Left kidney (tissue), 2 donors: Measurements from ENCODE around the gene NDUFB10. TPM values are rescaled to one million over a fixed set of nuclear protein-coding genes. Genes with fewer than 3 reads are reported as not detected.
"Not testable (repeated sequence)": the region's sequence is repeated elsewhere in the genome, so short reads cannot be mapped to it uniquely, and the experiment has no call there.

Experiments
- DNase-seq: peaks from one replicate; pipeline ENCODE4 v3.0.0-alpha.2; 2013
- polyA plus RNA-seq: library from polyadenylated mRNA; unstranded; fragments of 120-200 nt; gene quantifications from one replicate; pipeline ENCODE4 v1.2.1, GENCODE V29; 2013; ENCODE audit not compliant: insufficient read length

Gene NDUFB10
- polyA plus RNA-seq, 1 donor = 116 TPM

DNA sequence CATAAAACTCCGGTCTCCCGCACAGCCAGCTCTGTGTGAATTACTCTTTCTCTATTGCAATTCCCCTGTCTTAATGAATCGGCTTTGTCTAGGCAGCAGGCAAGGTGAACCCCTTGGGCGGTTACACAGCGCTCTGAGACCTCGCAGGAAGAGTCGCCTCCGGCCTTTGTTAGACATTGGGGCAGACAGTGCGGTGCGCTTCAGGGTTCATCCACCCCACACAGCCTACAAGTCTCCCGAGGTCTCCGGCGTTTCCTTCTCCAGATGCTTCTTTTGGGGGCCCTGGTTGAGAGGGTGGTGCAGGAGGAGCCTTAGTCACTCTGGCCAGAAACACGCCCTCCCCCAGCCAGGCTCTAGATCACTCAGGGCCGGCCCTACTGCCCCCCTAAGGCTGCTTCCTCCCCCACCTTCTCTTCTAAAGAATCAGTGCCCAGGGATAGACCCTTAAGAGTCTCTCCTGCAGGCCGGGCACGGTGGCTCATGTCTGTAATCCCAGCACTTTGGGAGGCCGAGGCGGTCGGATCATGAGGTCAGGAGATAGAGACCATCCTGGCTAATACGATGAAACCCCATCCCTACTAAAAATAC, 14.6 kb upstream of the NDUFB10 start:
- DNase-seq = no peak

DNA sequence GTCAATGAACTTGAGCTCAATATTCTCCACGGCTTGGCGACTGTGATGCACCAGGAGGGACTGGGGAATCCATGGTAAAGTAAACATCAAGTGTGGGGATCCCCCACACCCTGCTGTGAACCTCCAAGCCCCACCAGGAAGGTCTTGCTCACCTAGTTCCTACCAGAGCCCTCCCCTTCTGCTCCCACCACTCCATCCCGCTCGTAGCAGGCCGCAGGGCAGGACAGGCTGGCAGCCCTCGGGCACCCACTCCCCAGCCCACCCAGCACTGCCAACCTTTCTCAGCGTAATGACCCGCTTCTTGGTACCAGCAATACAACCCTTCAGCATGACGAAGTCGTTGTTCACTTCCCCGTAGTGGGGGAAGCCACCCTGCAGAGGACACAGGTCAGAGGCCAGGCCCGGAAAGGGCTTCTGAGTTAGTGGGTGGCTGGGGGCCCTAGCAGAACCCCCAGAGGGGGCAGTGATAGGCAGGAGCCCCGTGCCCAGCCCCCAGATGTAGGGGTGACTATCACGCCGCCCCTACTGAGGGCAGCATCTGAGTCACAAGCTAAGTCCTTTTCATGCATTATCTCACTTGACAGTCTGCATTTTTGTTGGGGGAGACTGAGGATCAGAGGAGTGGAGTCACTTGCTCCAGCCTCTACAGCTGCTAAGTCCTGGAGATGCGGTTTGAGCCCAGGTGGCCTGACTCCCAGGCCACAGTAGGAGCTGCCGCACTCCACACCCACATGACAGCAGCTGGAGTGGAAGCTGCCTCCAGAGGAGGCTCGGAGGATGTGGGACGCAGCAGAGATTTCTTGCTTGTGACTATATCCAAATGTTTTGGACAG, 13.6 kb upstream of the NDUFB10 start:
- DNase-seq = no peak

DNA sequence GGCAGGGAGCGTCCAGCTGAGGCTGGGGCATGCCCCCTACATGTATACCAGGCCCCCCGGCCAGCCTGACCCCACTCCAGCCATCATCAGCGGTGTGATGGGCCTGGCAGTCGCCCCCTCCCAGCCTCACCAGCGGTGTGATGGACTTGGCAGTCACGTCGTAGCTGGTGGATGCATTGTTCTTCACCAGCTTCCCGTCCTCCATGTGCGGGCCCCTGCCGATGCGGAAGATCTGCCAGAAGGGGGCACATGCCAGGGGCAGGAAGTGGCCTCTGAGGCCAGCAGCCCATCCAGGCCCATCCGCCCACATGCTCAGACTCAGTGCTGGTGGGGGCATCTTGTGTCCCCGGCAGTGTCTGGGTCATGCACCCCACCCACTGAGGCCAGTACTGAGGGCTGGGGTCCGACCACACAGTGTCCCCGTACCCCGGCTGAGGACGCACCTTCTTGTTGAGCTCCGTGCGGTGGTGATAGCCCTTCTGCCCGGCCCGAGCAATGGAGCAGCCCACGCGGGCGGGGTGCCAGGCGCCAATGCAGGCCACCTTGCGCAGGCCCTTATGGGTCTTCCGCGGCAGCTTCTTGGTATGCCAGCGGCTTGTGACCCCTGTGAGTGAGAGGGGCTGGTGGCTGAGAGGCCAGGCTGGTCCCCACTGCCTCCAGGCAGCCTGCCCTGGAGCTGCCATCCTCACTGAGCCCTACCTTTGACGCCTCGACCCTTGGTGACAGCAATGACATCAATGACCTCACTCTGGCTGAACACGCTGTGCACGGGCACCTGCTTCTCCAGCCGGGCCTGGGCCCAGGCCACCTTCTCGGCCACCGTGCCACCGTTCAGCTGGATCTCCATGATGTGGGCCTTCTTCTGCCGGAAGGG, 12.6 kb upstream of the NDUFB10 start:
- no peak for DNase-seq

DNA sequence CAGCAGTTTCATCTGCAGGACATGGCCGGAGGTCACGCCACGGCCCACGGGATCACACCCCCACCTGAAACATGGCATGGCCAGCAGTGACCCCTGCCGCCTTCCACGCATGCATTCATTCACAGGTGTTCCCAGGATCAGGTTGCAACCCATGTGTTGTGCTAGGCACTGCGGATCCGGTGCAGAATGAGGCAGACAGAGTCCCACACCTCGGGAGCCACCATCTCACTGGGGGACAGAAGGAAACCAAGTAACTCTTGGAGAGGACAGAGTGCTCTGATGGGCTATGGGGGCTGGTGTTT, 12.0 kb upstream of the NDUFB10 start:
- no peak for DNase-seq

DNA sequence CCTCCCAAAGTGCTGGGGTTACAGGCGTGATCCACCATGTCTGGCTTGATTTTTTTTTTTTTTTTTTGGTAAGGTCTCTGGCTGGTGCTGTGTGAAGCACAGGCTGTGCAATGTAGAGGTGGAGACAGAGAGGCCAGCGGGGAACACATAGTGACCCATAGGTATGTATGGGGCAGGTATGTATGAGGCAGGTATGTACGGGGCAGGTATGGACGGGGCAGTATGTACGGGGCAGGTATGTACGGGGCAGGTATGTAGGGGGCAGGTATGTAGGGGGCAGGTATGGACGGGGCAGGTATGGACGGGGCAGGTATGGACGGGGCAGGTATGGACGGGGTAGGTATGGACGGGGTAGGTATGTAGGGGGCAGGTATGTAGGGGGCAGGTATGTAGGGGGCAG, 9.8 kb upstream of the NDUFB10 start:
- DNase-seq = no peak

DNA sequence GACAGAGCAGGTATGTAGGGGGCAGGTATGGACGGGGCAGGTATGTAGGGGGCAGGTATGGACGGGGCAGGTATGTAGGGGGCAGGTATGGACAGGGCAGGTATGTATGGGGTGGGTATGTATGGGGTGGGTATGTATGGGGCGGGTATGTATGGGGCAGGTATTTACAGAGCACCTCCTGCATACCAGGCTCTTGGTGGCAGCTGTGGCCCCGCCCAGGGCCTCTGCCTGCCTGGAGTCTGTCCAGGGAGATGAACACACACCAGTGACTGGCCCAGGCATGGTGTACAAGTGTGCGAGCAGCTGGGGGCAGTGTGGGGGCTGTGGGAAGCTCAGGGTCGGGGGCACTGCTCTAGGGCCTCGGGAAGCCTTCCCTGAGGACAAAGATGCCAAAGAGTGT, 9.3 kb upstream of the NDUFB10 start:
- no peak for DNase-seq

DNA sequence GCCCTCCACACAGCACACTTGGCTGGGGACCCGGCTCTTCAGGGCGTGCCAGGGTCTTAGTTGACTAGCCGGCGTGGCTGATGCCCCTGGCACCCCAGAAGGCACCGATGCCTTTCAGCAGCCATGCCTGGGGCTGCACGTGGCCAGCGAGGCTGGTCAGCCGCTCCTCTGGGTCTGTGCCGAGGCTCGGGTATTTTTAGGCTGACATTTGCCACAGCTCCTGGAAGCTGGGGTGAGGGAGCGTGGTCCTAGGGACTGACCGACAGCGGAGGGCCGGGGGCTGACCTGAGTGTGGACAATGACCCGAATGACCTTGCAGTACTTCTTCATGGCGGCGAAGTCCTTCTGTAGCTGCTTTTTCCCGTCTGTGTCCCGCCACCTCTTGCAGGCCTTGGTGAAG, 8.8 kb upstream of the NDUFB10 start:
- DNase-seq = no peak

DNA sequence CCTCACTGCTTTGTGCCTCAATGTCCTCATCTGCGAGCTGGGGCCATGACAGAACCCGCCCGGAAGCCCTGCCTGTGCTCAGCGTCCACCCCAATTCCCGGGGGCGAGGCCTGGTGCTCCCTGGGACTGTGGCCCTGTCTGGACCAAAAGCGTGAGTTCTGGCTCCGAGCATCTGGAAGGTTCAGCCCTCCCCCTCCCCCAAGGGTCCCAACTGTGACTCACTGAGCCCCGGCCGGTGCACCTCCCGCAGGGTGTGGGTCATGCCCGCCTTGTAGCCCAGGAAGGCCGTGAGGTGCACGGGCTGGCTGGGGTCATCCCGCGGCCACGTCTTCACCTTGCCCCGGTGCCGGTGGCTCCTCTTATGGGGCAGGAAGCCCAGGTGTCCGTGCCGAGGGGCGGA, 5.6 kb upstream of the NDUFB10 start:
- no peak for DNase-seq

DNA sequence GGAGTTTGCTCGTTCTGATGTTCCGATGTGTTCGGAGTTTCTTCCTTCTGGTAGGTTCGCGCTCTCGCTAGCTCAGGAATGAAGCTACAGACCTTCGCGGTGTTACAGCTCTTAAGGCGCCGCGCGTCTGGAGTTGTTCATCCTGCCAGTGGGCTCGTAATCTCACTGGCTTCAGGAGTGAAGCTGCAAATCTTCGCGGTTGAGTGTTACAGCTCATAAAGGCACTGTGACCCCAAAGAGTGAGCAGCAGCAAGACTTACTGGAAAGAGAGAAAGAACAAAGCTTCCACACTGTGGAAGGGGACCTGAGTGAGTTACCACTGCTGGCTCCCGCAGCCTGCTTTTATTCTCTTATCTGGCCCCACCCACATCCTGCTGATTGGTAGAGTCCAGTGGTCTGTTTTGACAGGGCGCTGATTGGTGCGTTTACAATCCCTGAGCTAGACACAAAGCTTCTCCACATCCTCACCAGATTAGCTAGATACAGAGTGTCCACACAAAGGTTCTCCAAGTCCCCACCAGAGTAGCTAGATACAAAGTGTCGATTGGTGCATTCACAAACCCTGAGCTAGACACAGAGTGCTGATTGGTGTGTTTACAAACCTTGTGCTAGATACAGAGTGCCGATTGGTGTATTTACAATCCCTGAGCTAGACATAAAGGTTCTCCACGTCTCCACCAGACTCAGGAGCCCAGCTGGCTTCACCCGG, 1.8 kb upstream of the NDUFB10 start:
- not testable (repeated sequence) for DNase-seq

DNA sequence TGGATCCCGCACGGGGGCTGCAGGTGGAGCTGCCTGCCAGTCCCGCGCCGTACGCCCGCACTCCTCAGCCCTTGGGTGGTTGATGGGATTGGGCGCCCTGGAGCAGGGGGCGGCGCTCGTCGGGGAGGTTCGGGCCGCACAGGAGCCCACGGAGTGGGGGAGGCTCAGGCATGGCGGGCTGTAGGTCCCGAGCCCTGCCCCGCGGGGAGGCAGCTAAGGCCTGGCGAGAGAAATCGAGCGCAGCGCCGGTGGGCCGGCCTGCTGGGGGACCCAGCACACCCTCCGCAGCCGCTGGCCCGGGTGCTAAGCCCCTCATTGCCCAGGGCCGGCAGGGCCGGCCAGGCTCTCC, 1.2 kb upstream of the NDUFB10 start:
- not testable (repeated sequence) for DNase-seq

DNA sequence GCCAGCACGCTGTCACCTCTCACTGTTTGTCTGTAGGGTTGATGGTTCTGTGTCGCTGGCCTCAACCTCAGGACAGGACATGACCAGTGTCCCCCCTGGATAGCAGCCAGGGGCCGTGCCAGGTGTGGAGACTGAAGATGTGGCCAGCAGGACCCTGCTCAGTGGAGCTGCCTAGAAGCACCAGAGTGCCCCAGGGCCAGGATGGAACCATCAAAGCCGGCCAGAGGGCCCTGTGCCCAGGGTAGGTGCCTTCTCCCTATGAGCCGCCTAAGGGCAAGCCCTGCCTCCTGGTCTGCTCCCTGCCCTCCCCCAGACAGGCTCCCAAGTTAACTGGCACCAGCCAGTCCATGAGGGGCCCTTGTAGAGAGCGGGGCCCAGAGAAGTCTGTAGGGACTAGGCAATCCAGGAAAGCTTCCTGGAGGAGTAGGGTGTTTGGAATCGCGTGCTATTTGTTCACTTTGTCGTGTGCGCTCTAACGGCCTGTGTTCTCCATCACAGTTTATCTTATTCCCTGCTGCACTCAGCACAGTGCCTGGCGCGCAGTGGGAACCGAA, 546 bp upstream of the NDUFB10 start:
- DNase-seq = no peak

DNA sequence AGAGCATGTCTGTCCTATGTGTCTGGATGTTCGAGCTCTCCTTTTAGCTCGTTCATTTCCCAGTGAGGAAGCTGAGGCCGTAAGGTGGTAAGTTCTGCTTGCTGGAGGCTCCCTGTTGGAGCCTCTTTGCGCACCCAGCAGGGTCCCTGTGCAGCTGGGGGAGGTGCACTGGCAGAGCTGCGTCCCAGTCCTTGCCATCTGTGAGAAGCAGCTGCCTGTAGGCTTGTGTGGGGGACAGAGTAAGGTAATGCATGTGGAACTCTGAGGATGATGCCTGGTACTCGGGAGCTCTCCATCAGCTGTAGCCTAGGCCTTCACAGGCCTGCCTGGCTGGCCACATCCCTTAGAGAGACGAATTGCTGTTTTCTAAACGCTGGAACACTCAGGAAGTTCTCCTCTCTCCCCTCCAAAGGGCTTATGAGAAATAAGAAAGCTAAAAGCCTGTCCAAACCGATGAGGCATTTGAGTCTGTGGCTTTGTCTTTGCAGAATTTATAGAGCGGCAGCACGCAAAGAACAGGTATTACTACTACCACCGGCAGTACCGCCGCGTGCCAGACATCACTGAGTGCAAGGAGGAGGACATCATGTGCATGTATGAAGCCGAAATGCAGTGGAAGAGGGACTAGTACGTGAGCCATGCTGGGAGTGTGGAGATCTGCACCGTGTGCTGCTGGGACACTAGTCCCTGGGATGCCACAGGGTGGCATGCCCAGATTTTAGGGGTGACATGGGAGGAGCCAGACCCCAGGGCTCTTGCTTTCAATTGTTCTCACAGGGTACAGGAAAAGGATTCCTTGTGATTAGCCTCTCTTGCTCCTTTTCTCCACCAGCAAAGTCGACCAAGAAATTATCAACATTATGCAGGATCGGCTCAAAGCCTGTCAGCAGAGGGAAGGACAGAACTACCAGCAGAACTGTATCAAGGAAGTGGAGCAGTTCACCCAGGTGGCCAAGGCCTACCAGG, 1.6 kb downstream of the NDUFB10 start:
- DNase-seq = no peak

DNA sequence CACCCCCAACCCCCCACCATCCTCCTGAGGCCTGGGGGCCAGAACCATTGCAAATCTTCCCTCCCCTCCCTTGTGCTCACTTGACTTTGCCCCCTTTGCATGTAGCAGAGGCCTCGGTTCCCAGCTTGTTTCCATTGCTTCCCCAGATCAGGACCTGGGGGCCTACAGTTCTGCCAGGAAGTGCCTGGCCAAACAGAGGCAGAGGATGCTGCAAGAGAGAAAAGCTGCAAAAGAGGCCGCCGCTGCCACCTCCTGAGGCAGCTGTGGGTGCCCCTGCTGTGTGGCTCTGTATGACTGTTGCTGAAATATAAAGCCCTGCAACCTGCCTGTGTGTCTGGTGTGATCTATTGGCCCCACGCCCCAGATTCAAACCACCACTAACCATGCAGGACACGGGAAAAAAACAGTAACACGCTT, 2.3 kb downstream of the NDUFB10 start:
- DNase-seq = no peak

DNA sequence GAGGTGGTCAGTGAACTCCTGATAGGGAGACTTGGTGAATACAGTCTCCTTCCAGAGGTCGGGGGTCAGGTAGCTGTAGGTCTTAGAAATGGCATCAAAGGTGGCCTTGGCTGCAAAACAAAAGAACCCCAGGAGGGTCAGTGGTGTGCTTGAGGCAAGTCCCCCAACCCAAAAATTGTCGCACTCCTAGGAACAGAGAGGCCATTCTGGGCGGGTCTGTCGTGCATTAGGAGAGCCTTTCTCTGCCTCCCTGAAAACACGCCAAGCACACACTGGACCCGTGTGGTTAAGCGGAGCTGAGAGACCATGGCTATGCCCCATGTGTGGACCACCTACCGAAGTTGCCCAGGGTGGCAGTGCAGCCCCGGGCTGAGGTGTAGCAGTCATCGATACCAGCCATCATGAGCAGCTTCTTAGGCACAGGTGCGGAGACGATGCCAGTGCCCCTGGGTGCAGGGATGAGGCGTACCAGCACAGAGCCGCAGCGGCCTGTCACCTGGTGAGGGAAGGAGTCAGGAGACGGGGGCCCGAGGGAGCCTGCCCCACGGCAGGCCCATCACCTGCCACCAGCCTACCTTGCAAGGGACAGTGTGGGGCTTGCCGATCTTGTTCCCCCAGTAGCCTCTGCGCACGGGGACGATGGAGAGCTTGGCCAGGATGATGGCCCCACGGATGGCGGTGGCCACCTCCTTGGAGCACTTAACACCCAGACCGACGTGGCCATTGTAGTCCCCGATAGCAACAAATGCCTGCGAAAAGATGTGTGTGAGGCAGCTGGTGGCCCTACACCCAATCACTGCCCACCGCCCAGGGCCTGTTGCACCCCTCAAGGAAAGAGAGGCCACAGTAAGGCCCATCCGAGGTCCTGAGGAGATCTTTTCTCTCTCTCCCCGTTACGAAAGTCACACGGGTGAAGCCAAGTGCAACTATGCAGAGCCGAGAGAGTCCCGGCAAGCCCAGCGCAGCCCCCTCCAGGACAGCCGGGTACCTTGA, 3.1 kb downstream of the NDUFB10 start:
- DNase-seq = not testable (repeated sequence)

DNA sequence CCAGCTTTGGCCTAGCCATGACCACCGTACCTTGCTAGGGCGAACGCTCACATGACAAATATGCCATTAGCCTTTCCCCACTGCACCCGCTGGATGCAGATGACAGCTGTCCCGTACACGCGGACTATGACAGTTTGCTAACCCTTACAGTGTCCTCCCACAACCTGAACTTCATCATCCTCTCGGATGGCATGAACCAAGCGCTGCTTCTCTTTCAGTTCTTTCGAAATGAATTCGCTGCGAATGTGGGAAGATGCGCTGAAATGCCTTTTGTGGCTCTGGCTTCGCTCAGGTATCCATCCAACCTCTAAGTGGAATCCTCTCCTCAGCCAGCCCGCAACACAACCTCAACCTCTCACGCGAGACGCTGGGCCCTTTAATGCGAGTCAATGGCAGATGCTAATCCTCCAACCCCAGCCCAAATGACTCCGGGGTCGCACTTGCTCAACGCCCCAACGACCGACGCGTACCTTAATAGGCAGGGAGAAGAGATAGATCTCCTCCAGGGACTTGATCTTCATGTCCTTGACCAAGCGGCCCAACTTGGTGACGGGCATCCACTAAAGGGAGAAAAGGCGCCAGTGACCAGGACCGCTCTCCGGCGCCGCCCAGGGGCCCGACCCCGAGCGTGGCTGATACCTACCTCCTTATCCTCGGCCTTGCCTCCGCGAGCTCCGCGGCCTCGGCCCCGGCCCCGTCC, 4.6 kb downstream of the NDUFB10 start:
- no peak for DNase-seq

DNA sequence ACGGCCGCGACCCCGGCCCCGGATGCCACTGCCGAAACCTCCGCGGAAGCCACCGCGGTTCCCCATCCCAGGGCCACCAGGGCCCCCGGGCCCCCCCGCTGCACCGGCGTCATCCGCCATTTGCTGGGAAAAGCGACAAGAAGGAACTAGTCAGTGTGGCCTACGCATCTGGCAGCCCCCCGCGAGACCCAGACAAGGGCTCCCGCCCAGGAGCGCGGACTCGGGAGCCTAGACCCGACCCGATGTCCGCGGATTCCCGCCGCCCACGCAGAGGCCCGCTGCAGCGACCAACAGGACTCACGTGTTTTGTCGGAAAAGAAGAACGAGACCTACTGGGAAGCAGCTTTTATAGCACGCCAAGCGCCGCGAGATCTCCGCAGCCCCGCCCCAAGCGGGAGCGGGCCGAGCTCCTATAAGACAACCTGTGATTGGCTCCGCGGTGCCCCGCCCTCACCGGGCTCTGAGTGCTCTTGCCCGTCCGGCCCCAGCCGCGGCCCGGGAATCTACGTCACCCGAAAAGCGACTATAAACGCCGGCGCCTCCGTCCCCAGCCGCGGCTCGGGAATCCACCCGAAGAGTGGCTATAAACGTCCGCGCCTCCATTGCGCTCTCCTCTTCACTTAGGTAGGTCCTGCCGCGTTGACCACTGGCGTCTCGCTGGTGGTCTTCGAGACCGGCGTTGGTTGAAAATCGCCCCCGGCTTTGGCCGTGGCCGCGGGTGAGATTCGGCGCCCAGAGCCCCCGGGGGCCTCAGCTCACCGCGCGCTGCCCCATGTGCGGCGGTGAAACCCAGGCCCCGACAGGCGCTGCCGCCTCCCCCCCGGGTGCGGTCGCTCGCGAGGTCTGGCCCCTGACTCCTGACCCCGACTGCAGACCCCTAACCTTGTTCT, 5.4 kb downstream of the NDUFB10 start, which contains the start of gene RPS2:
RPS2 (minus strand) TSS at position 321 of the 890 bp plus-strand sequence; CDS start at position 120, 201 bp downstream.
- DNase-seq = peak; percentile 99

DNA sequence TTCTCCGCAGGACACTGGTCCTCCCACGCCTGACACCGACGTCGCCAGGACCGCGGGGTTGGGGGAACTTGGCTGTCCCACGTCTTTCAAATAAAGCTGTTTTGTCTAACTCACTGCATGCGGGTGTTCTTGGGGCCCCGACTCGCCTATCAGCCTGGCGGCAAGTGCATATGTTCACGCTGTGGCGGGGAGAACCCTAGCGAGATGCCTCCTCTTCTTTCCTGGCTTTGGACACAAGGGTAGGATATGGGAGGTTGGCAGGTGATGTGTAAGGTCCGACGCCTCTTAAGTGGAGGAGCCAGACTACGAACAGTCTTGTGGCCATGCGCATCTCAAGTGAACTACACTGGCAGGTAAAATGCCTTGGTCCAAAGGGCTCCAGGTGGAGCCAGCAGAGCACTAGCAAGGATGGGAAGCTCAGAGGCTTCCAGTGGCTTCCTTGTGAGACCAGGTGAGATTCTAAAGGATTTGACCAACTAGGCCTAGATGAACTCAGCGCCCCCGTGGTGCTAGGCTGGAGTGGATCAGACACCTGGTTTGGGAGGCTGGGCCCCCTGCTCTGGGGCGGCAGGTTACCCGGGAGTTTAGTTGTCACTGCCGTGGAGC, 6.2 kb downstream of the NDUFB10 start:
- no peak for DNase-seq
